ENCODE measurements around the gene SLC39A9. TPM values are rescaled to one million over a fixed set of nuclear protein-coding genes. Genes with fewer than 3 reads are reported as not detected.

Gene SLC39A9
- total RNA-seq: 10 to 100 TPM; 44.3 to 58.8 TPM

- Histone ChIP-seq H3K27me3 (replicated peaks; ENCODE audit: insufficient read depth) (no peaks in the 10 kb centered on the region), H3K9me3 (no peaks in the 10 kb centered on the region), H3K4me1 (ENCODE audit: control insufficient read depth in 1 of 2, low read depth in 2 of 2) (peaks cover 31 to 54% of the 10 kb centered on the region in 2 donors), H3K27ac (peak within 1 kb of the TSS; percentile 79 to 91), H3K4me3 (peak within 1 kb of the TSS; percentile 89), H3K36me3 (peaks cover 22% of the 10 kb centered on the region)
- ATAC-seq (ENCODE audit: insufficient number of reproducible peaks, low FRiP score, low read depth) (peak; percentile 99), DNase-seq (ENCODE audit: low spot score) (peak; percentile 87)
- TF ChIP-seq, protein P1, sequence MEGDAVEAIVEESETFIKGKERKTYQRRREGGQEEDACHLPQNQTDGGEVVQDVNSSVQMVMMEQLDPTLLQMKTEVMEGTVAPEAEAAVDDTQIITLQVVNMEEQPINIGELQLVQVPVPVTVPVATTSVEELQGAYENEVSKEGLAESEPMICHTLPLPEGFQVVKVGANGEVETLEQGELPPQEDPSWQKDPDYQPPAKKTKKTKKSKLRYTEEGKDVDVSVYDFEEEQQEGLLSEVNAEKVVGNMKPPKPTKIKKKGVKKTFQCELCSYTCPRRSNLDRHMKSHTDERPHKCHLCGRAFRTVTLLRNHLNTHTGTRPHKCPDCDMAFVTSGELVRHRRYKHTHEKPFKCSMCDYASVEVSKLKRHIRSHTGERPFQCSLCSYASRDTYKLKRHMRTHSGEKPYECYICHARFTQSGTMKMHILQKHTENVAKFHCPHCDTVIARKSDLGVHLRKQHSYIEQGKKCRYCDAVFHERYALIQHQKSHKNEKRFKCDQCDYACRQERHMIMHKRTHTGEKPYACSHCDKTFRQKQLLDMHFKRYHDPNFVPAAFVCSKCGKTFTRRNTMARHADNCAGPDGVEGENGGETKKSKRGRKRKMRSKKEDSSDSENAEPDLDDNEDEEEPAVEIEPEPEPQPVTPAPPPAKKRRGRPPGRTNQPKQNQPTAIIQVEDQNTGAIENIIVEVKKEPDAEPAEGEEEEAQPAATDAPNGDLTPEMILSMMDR (IDR thresholded peaks at IDR 0.05): no peak
Measured at GRCh38 chr14:69398053-69398817, at the start of gene SLC39A9, which contains the start of gene ERH. TSS of gene SLC39A9 (plus strand) at chr14:69398692. CDS start at chr14:69399370, 678 bp downstream. TSS of gene ERH (minus strand) at chr14:69398299. CDS start at chr14:69398233, 66 bp downstream.

DNA sequence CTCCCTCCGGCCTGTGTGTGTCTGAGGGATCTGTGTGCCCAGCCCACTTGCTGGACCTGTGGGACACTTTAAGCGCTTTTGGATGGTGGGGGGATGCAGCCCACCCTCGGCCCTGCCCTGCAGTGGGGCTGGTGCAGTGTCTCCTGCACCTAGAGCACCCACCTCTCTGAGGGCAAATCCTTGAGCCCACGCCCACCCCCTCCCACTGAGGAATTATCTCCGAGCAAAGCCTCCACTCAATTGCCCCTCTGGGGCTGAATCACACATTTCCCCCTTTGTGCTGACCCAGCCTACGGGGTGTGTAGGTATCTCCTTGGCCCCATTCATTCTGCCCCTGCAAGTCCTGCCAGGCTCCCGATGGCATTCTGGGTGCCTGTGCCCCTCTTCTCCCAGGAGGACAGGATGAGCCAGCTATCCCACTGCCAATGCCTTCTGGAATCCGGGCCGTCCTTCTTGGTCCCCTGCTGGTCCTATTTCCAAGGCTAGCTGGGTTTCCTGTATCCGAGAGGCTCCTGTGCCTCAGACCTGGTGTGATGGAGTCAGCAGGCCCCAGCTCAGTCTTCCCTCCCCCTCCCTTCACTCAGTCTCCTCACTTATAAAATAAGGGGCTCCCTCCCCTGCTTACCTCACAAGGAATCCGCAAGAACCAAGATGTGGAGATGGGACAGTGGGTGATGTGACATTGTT, 49.3 kb upstream of the SLC39A9 start:
- H3K36me3 ChIP-seq: no peaks in the 10 kb centered on the region
- DNase-seq (ENCODE audit: low spot score) (no peak), ATAC-seq (ENCODE audit: insufficient number of reproducible peaks, low FRiP score, low read depth) (no peak)
- peaks cover 0 to under 1% of the 10 kb centered on the region in 2 donors for H3K4me1 ChIP-seq (ENCODE audit: control insufficient read depth in 1 of 2, low read depth in 2 of 2)
- TF ChIP-seq, protein P1 (IDR thresholded peaks at IDR 0.05): no peak
- no peaks in the 10 kb centered on the region for H3K9me3 ChIP-seq
- H3K4me3 ChIP-seq: no peak overlapping the region
- no peak overlapping the region for H3K27ac ChIP-seq
- H3K27me3 ChIP-seq (replicated peaks; ENCODE audit: insufficient read depth): no peaks in the 10 kb centered on the region

GRCh38 chr14:69350892-69351291, 47.6 kb upstream of the SLC39A9 start:
- H3K4me3 ChIP-seq: no peak overlapping the region
- TF ChIP-seq, protein P1 (IDR thresholded peaks at IDR 0.05): no peak
- H3K27ac ChIP-seq: no peak overlapping the region
- H3K27me3 ChIP-seq (replicated peaks; ENCODE audit: insufficient read depth): no peaks in the 10 kb centered on the region
- H3K9me3 ChIP-seq: no peaks in the 10 kb centered on the region
- no peak for ATAC-seq (ENCODE audit: insufficient number of reproducible peaks, low FRiP score, low read depth)
- no peaks in the 10 kb centered on the region for H3K36me3 ChIP-seq
- H3K4me1 ChIP-seq (ENCODE audit: control insufficient read depth in 1 of 2, low read depth in 2 of 2): peaks cover 8 to 17% of the 10 kb centered on the region in 2 donors
- no peak for DNase-seq (ENCODE audit: low spot score)

GRCh38 chr14:69351385-69351784, 47.1 kb upstream of the SLC39A9 start:
- ATAC-seq (ENCODE audit: insufficient number of reproducible peaks, low FRiP score, low read depth) (no peak), DNase-seq (ENCODE audit: low spot score) (no peak)
- no peaks in the 10 kb centered on the region for H3K36me3 ChIP-seq
- H3K4me1 ChIP-seq (ENCODE audit: control insufficient read depth in 1 of 2, low read depth in 2 of 2): peaks cover 11 to 21% of the 10 kb centered on the region in 2 donors
- TF ChIP-seq, protein P1 (IDR thresholded peaks at IDR 0.05): no peak
- H3K27ac ChIP-seq: no peak overlapping the region
- no peaks in the 10 kb centered on the region for H3K27me3 ChIP-seq (replicated peaks; ENCODE audit: insufficient read depth)
- H3K4me3 ChIP-seq: no peak overlapping the region
- H3K9me3 ChIP-seq: no peaks in the 10 kb centered on the region

DNA sequence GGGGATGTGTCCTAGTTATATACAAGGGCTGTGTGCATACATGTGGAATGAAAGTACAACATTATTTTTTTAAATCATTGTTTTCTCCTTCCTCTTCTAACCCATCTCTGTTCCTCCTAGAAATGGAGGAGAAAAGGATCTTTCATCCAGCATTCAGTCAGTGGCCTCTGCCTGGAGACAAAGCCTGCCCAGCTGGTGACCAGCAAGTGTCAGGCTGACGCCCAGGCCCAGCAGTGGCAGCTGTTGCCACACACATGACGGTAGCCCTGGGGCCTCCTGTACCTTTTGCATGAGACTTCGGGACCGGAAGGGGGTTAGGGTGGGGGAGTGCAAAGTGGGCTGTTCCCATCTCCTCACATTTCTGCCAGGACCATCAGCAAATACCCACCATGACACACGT, 46.6 kb upstream of the SLC39A9 start:
- Histone ChIP-seq H3K27ac (no peak overlapping the region), H3K4me1 (ENCODE audit: control insufficient read depth in 1 of 2, low read depth in 2 of 2) (peaks cover 11 to 25% of the 10 kb centered on the region in 2 donors), H3K9me3 (no peaks in the 10 kb centered on the region), H3K27me3 (replicated peaks; ENCODE audit: insufficient read depth) (no peaks in the 10 kb centered on the region), H3K36me3 (no peaks in the 10 kb centered on the region), H3K4me3 (no peak overlapping the region)
- DNase-seq (ENCODE audit: low spot score) (no peak), ATAC-seq (ENCODE audit: insufficient number of reproducible peaks, low FRiP score, low read depth) (no peak)
- TF ChIP-seq, protein P1 (IDR thresholded peaks at IDR 0.05): no peak
